ENCODE measurements around the gene PLEKHM3. TPM values are rescaled to one million over a fixed set of nuclear protein-coding genes. Genes with fewer than 3 reads are reported as not detected.
A peak's percentile ranks its signal among the peaks of the same experiment; 100 is the strongest.

The PLEKHM3 gene
- total and polyA plus RNA-seq, 2 donors (not counting 1 experiment from before 2014, with no cell fraction given), result 5.3 to 20.1 TPM

DNA sequence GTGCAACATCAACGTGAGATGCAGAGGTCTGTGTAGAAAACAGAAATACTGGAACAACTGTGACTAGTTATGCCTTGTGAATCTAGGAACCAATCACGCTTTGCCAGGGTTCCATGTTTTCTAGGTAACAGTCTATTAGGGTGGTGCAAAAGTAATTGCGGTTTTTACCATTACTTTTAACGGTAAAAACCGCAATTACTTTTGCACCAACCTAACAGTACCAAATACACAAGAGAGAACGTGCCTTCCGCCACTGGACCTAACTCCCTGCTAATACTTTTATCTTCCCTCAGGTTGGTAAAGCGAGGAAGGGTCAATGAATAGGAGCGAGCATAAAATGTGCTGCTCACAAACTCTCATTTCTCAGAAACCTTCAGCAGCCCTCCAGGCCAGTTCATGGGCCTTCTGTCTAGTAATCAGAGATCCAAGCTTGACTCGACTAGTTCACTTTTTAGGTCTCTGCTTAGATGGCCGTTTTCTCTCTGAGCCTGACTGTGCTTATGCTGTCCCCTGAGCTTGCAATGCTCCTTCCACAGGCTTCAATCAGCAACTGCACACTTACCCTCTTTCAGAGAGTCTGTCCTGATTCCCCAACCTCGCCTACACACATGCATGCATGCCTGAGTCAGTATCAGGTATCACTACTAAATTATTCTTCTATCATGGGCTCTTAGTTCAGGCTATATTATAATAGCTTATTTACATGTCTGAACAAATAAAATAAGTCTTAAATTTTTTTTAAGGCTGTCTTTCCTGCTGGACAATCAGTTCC, 47.0 kb downstream of the PLEKHM3 start:
- no peak for DNase-seq (ENCODE audit: low read depth in 2 of 2)
- Histone ChIP-seq H4K20me1 (ENCODE audit: control insufficient read depth, extremely low read depth, insufficient read depth, low read length) (no peaks in the 10 kb centered on the region), H3K79me2 (ENCODE audit: control insufficient read depth, insufficient read depth, low read length) (no peaks in the 10 kb centered on the region), H3K4me2 (ENCODE audit: extremely low read depth, insufficient read depth, low read length) (no peak overlapping the region), H2AFZ (ENCODE audit: low read length) (no peak overlapping the region), H3K36me3 (ENCODE audit: control insufficient read depth, insufficient read depth, low read length) (no peaks in the 10 kb centered on the region), H3K4me3 (replicated peaks in 1 of 4; ENCODE audit: control extremely low read depth in 1 of 4, insufficient read depth in 1 of 4, low read depth in 3 of 4, low read length in 4 of 4) (no peak overlapping the region), H3K4me1 (ENCODE audit: control insufficient read depth, extremely low read depth, insufficient read depth, low read length) (no peaks in the 10 kb centered on the region), H3K27ac (ENCODE audit: insufficient read depth, low read length) (no peak overlapping the region), H3K9me3 (ENCODE audit: control insufficient read depth, insufficient read depth, low read depth, low read length) (no peaks in the 10 kb centered on the region), H3K9ac (ENCODE audit: insufficient read depth, low read length) (no peak overlapping the region), H3K27me3 (ENCODE audit: control insufficient read depth, insufficient read depth, low read length) (no peaks in the 10 kb centered on the region)
- TF ChIP-seq CTCF (conservative IDR thresholded peaks at IDR 0.05 in 1 of 2, IDR thresholded peaks at IDR 0.05 in 1 of 2; ENCODE audit: low read depth in 1 of 2, low read length in 2 of 2), result no peak
- TF ChIP-seq EZH2 (IDR thresholded peaks at IDR 0.05; ENCODE audit: low read length, missing control alignments), result no peak

GRCh38 chr2:207975921-207976320, 49.4 kb downstream of the PLEKHM3 start:
- Histone ChIP-seq H3K4me2 (ENCODE audit: extremely low read depth, insufficient read depth, low read length) (no peak overlapping the region), H4K20me1 (ENCODE audit: control insufficient read depth, extremely low read depth, insufficient read depth, low read length) (no peaks in the 10 kb centered on the region), H2AFZ (ENCODE audit: low read length) (no peak overlapping the region), H3K4me3 (replicated peaks in 1 of 4; ENCODE audit: control extremely low read depth in 1 of 4, insufficient read depth in 1 of 4, low read depth in 3 of 4, low read length in 4 of 4) (no peak overlapping the region), H3K9ac (ENCODE audit: insufficient read depth, low read length) (no peak overlapping the region), H3K79me2 (ENCODE audit: control insufficient read depth, insufficient read depth, low read length) (no peaks in the 10 kb centered on the region), H3K4me1 (ENCODE audit: control insufficient read depth, extremely low read depth, insufficient read depth, low read length) (no peaks in the 10 kb centered on the region), H3K27ac (ENCODE audit: insufficient read depth, low read length) (no peak overlapping the region), H3K36me3 (ENCODE audit: control insufficient read depth, insufficient read depth, low read length) (no peaks in the 10 kb centered on the region), H3K27me3 (ENCODE audit: control insufficient read depth, insufficient read depth, low read length) (no peaks in the 10 kb centered on the region), H3K9me3 (ENCODE audit: control insufficient read depth, insufficient read depth, low read depth, low read length) (no peaks in the 10 kb centered on the region)
- TF ChIP-seq EZH2 (IDR thresholded peaks at IDR 0.05; ENCODE audit: low read length, missing control alignments) (no peak), CTCF (conservative IDR thresholded peaks at IDR 0.05 in 1 of 2, IDR thresholded peaks at IDR 0.05 in 1 of 2; ENCODE audit: low read depth in 1 of 2, low read length in 2 of 2) (no peak)
- peak in 1 of 2 donors; percentile 25 for DNase-seq (ENCODE audit: low read depth in 2 of 2)

- no peak overlapping the region for H3K4me2 ChIP-seq (ENCODE audit: extremely low read depth, insufficient read depth, low read length)
- no peaks in the 10 kb centered on the region for H3K4me1 ChIP-seq (ENCODE audit: control insufficient read depth, extremely low read depth, insufficient read depth, low read length)
- H3K27me3 ChIP-seq (ENCODE audit: control insufficient read depth, insufficient read depth, low read length), result no peaks in the 10 kb centered on the region
- no peak for DNase-seq (ENCODE audit: low read depth in 2 of 2)
- H3K4me3 ChIP-seq (replicated peaks in 1 of 4; ENCODE audit: control extremely low read depth in 1 of 4, insufficient read depth in 1 of 4, low read depth in 3 of 4, low read length in 4 of 4), result no peak overlapping the region
- H3K79me2 ChIP-seq (ENCODE audit: control insufficient read depth, insufficient read depth, low read length), result no peaks in the 10 kb centered on the region
- no peaks in the 10 kb centered on the region for H3K36me3 ChIP-seq (ENCODE audit: control insufficient read depth, insufficient read depth, low read length)
- no peak overlapping the region for H2AFZ ChIP-seq (ENCODE audit: low read length)
- TF ChIP-seq EZH2 (IDR thresholded peaks at IDR 0.05; ENCODE audit: low read length, missing control alignments) (no peak), CTCF (conservative IDR thresholded peaks at IDR 0.05 in 1 of 2, IDR thresholded peaks at IDR 0.05 in 1 of 2; ENCODE audit: low read depth in 1 of 2, low read length in 2 of 2) (no peak)
- H4K20me1 ChIP-seq (ENCODE audit: control insufficient read depth, extremely low read depth, insufficient read depth, low read length), result no peaks in the 10 kb centered on the region
- no peak overlapping the region for H3K9ac ChIP-seq (ENCODE audit: insufficient read depth, low read length)
- H3K9me3 ChIP-seq (ENCODE audit: control insufficient read depth, insufficient read depth, low read depth, low read length), result no peaks in the 10 kb centered on the region
- H3K27ac ChIP-seq (ENCODE audit: insufficient read depth, low read length), result no peak overlapping the region
These were observed 51.1 kb downstream of the PLEKHM3 start for GRCh38 chr2:207974216-207974605.

Data from fibroblast of lung (primary cell).